DOHH2 (cell line): ENCODE data around the gene TRMU.

Source experiments
- CTCF ChIP-seq: fragments of 200-600 bp; sonication (generic); IDR thresholded peaks from one replicate; pipeline ENCODE4 v1.5.1; 2014; ENCODE audit warnings: antibody characterized with exemption, mild to moderate bottlenecking, low read depth, low read length; ENCODE audit not compliant: poor library complexity, severe bottlenecking
- EZH2phosphoT487 ChIP-seq: fragments of 200-600 bp; sonication (generic); IDR thresholded peaks from 2 replicates; pipeline ENCODE4 v1.6.1; 2017; ENCODE audit warnings: borderline replicate concordance, mild to moderate bottlenecking, antibody characterized with exemption, low read length, moderate library complexity, mixed read lengths

DNA sequence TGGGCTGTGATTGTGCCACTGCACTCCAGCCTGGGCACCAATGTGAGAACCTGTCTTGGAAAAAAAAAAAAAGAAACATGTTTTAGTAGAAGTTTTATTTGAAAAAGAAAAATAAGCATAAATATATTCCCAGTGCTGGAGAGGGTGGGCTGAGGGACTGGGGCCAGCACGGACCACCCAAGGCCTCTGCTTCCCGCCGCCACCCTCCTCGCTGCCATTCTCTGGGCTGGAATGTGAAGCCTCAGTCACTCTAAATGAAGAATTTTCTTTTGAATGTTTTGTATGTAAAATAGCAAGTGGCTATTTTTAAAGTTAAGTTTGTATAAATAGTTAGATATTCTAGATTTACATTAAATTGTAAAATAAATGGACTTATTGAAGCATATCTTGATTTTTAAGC lies 5.1 kb upstream of the TRMU start:
- TF ChIP-seq CTCF (no peak), EZH2phosphoT487 (no peak)
